ENCODE data around the gene HOXB7.

HOXB7 gene

DNA sequence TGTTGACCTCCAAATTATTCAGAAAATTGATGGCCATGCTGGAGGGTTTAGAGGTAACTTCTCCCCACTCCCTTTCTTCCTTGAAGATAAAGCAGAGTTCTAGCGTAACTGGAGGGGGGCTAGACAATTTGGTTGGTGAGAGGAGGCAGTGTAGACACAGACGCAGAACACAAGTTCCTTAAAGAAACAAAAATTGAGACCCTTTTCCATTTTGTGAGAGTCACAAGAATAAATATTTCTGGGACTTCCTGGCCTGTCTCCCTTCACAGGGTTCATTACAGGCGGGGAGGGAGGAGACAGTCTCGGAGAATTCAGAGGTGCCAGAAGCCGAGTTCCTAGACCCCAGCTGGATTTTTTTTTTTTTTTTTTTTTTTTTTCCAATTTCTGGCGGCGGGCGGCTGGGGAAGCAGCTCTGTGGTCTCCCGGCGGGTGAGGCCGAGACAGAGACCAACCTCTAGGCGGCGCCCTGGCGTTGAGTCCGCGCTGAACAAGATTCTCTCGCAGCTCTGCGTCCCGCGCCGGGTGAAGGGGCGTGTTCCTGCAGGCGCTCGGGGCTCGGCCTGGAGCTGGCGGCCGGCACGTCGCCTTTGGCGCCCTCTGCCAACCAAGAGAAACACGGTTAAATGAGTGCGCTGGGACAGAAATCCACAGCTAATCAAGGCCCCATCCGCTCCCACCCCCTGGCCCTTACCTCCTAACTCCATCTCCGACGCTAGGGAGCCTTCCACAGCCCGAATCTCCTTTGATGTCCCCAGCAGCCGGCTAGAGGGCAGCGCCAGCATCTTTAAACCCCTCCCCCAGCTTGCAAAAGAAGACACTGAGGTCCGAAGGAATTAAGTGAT lies 25.6 kb upstream of the HOXB7 start:
- DNase-seq = no peak

DNA sequence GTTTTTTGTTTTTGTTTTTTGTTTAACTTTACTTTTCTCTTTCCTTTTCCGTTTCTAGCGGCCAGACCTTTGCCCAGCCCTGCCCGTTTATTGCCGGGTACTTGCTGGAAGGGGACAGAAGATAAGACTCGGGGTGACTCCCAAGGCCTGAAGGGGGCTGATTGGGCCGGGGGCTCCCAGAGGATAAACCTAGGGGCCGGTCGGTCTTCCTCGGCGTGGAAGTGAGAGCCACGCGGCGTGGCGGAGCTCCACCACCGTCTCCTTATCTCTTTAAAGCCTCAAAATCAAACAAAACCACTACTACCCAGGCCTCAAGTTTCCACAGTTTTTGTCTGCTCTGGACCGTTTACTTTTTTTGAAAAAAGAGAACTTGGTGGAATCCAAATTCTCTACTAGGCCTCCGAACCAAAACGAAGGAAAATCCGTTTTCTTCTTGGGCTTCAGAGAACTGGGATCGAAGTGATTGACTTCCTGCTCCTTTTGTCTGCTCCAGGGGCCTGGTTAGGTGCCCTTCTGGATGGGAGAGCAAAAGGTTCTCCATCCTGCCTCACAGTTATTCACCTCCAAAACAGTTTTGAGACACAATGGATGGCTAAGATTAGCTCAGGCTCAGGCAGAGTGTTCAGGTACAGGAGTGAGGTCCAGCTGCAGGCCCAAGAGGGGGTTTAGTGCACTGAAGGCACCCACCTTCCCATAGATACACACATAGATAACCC lies 23.8 kb upstream of the HOXB7 start:
- DNase-seq = no peak

DNA sequence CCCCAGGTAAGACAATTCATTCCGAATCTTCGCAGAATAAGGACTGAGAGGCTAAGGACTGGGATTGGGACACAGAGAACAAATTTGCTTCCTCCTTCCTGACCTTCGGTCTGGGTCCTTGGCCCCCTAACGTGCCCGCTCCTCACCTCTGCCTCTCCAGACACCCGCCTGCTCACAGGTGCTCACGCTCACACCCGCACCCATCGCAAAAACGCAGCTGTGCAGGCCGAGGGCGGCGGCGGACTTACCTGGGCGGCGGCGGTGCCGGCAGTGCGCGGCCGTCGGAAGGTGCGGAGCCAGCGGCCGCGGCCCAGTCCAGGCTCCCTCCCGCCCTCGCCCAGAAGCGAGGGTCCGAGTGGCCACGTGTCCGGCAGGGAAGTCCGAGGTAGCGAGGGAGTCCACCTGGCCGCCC lies 22.5 kb upstream of the HOXB7 start:
- DNase-seq = no peak

DNA sequence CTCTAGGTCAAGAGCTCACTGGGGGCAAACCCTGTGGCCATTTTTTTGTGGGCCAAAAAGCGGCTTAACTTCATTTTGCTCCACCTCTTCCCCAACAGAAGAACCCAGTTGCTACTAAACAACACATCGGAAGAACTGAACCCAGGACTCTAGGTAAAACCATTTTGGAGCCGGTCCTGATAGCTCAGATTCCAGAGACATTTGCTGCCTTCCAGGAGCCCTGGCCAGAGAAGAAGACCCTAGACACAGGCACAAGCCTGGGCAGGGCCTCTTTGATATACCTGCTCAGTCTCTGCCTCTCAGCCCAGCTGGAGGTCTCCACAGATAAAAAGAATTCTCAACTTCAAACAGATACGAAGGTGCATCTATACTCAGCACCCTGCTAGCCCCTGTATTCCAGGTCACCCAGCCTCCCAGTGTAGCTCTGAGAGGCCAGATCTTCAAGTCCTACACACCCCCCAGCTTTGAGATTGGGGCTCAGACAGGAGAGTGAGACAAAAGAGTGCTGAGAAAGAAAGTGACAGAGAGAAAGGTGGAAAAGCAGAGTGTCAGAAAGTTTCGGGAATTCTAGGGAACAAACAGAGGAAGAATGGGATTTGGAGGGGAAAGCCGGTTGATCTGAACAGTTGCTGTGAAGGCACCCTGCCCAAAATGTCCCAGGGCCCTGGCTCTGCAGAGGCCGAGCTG lies 21.9 kb upstream of the HOXB7 start:
- DNase-seq = no peak

DNA sequence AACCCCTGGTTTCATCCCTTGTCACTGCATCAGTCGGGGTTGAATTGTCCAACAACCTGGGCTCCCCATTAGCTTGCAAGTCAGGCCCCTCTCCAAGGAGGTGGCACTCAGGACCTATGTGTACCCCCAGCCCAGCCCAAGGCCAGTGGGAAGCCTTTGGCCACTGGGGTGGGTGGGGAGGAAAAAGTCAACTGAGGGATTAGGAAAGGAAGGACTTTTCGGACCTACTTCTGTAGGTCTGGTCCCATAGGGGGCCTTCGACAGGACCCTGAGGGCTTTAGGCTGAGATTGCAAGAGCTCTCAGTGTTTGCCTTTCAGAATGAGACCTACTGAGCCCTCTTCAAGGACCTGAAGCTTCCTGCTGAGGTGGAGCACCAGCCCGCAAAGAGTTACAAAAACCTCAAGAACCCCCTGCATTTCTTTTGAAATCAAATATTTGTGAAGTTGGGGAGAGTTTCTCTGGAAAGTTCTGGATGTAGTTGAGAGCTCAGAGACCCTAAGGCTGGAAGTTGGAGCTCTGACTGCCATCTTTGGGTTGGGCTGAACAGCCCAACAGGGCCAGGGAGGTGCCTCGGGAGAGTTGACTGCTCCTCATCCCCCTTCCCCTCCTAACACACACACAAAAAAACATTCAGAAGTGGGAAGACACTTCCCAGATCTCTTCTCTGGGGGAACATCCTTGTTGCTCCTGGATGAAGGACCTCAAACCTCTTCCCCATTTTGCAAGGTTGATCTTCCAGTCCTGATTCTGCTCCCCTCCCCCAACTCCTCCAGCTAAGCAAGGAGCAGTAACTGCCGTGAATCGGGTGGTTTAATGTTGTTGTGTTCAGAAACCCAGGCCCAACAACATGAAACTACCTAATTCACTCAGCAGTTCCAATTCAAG lies 21.1 kb upstream of the HOXB7 start:
- no peak for DNase-seq

DNA sequence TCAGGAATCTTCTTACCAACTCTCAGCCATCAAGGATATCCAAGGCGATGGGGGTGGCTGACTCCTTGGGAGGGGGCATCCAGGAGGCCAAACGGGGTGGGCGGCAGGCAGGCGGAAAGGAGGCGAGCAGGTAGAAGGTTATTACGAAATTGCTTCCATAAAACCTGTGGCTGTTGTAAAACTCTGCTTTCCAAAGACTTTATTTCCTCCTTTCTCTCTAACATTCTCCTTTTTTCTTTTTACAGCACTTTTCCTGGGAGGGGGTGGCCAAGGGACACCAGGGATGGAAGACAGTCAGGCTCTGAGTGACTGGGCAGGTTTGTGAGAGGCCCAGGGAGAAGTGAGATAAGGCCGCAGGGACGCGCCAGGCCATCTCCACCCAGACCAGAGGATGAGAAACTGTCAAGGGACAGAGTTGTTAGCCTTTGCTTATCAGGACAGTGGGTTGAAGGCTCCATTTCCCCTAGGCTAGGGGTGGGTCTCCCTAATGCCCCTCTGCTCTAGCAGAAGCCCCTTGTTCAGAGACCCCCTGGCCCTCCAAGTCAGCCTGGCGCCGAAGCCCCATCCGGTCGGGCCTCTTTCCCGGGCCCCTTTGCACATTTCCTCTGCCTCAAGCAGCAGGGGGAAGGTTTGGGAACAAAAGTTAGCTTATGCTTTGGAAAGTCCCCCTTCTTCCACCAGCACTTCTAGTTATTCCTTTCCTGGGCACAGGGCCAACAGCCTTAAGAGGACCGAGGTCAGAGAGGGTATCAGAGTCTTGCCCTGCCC lies 20.3 kb upstream of the HOXB7 start:
- no peak for DNase-seq

DNA sequence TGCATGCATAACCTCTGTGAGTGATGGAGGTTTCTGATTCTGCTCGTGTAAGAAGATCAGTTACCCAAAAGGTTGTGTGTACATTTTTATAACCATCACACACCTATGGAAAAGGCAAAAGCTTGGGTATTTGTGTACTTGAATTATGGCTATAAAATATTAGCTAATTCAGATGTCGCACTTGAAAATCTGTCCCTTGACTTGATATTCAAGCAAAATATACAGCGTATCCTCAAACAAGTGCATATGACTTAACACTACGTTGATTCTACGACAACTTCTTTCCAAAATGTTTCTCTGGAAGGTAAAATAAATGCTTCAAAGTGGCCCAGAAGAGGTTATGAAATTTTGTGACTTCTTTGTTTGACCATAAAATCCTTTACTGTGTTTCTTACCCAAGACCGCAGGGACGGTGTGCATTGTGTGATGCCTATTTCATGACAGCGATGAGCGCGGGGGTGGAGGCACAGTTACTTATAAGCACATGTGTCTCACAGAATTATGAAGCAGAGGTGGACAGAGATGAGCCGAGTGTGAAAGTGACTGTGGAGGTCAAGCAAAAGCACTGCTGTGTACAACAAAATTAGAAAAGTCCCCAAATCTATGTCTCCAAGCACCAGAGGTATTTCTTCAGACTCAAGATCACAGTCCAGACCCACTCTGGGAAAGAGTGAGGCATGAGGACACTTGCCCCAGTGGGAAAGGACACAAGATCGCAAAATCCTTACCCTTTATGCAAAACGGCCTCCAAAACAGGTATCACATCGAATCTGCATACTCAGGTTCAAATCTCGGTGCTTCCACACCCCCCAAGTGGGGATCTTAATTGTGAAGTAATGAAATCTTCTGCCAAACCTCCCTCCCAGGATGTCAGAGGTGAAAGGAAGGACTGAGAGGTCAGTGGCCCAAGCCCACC lies 19.4 kb upstream of the HOXB7 start:
- no peak for DNase-seq

DNA sequence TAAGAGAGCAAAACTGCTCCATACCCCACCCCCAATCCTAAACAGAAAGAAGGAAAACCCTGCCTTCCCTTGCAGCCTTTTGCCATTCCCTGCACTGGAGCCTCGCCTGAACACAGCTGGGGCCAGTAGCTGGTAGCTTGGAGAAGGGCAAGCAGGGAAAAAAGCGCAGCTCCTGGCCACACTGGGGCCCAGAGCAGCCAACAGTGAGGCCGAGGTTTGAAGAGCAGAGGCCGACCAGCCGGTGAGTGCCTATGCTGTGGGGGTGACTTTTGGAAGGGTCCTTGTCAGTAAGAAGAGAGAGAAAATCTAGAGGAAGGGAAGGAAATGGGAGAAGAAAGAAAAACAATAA lies 18.6 kb upstream of the HOXB7 start:
- no peak for DNase-seq

DNA sequence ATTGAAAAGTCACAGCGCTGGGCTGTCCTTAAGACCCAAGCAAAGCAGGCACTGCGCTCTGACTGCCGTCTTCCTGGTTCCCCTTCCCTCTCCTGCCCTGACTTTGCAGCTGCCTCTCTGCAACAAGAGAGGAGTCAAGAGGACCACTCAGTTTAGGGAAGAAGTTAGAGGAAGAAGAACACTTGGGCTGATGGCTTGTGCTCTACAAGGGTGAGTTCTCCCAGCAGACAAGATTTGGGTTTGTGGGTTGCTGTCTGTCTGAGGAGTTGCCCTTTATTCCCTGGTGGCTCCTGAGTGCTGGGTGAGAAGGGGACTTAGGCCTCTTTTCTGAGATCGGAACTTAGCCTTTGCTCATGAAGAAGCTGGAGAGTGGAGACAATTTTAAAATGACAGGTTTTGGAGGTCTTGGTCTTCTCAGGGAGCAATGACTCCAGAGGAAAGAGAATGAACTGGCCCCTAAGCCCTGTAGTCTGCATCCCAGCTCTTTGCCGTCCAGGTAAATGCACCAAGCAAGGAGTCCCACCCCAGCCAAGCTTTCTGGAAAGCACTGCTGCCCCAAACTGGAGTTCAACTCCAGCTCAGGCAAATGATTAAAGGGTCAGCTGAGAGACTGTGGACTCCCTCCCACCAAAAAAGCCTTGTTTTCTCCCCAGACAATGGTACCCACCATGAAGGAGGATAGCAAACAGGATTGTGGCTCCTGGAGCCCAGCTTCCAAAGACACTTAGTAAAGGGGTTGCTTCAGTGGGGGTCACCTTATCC lies 18.0 kb upstream of the HOXB7 start:
- no peak for DNase-seq

DNA sequence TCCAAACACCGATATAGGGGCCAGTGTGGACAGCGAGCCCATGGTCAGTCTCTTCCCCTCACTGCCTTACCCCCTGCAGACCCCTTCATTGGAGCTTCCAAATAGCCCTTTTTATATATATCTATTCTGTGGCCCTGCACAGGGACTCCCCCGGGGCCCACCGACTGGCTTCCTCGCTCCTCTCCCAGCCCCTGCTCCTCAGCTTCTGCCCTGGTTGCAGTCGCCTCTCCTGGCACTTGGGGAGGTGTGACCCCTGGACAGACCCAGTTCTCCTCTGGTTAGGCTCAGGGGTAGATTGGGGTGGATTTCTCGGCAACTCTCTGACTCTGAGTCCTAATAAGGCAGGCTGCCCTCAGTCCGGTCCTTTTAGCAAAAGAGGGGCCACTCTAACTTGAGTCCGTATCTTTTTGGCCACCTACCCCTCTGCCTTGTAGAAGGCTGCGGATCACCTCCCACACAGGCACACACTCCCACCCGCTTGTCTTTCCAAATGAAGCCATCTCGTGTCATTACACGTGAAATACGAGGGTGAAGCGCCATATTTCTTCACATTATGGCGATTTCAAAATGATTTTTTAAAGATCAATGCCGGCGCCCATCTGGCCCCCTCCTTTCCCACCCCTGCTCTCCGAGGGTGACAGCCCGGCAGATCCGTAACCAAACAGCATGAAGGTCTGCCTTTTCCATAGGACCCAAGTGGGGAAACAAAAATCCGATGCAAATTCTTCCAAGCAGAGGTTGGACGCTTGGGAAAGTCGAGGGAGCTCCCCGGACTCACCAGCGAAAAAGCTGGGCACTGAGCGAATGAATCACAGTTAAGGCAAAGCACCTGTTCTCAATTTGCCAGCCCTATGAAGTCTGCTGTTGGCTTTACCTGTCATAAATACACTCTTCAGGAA lies 17.1 kb upstream of the HOXB7 start:
- no peak for DNase-seq

DNA sequence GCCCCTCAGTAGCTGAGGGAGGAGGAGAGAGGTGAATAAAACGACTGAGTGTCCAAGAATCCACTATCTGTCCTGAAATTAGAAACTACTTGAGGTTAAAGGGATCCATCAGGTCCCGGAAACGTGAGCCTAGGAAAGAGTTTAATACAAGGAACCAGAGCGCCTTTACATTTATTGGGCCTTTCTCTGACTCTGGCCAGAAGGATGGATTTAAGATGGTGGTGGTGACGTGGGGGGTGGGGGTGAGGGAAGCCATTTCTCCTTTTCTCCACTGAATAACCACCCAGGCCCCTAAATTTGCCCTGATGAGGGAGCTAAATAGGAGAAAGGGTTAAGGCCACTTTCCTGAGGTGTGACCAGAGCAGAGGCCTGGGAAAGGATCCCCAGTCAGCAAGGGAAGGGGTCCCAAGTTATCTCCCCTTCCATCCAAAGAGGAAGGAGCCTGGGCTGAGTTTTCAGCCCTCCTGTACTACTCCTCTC lies 16.3 kb upstream of the HOXB7 start:
- no peak for DNase-seq

DNA sequence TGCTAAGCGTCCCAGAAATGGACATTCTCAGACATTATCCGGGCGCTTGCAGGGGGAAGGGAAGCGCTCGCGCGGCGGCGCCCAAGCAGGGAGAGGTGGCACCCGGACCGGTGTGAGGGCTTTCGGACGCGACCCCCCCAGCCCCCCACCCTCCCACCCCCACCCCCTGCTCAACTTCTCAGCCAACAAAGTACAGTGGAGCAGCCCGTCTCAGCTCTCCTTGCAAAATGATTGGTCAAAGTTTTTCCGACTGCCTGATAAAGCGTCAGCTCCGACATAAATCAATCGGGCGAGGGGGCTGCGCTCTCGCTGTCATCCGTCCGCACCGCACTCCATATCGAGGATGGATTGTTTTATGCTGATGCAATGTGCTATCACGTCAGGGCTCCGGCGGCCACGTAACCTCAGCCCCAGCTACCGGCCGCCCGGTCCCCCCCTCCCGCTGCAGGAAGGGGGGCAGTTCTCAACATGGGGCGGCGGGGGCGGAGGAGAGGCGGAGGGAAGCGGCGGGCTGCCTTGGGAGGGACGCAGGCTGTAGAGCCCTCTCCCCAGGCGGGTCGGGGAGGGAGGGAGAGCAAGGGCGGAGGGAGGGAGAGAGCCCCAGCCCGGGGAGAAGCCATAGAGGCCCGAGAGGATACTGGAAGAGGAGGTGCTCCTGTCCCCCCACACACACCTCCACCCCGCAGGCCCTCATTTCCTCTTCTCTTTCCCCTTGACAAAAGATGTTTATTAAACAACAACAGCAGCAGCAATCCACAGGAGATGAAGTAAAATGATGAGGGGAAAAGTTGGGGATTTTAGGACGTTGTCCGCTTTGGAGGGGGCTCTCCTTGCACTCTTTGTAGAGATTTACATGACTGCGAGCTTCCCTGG lies 15.7 kb upstream of the HOXB7 start, which contains the start of gene HOXB9:
HOXB9 (minus strand) TSS at position 114 of the 873 bp plus-strand sequence; CDS start at position 25, 89 bp downstream.
- DNase-seq = no peak

DNA sequence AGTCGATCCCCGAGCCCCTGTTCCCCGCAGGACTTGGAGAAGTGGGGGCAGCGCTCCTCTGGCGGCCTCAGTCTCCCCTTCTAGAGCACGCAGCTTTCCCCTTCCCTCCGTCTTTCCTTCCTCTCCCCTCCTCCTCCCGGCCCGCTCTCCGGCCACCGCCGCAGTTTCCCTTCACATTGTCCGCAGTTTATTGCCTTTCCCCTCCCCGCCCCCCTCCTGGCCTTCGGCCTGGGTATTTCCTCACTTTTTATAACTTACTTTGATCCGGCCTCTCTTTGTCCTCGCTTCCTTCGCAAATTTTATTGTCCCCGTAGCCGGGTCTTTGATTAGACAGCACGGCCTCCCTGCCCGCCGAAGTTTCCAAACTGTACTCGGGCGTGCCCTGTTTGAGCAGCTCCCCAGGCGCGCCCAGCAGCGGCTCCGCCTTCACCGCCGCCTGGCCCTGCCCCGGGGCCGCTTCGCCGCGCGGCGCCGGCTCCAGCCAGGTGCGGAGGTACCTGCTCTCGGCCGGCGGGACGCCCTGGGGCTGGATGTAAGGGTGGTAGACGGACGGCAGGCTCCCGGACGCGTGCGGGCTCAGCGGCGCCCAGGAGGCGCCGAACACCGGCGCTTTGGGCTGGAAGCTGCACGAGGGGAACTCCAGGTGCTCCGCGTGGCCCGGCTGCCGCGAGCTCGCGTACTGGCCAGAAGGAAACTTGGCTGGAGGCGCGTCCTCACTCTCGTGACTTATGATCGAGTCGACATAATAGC lies 14.9 kb upstream of the HOXB7 start:
- no peak for DNase-seq

DNA sequence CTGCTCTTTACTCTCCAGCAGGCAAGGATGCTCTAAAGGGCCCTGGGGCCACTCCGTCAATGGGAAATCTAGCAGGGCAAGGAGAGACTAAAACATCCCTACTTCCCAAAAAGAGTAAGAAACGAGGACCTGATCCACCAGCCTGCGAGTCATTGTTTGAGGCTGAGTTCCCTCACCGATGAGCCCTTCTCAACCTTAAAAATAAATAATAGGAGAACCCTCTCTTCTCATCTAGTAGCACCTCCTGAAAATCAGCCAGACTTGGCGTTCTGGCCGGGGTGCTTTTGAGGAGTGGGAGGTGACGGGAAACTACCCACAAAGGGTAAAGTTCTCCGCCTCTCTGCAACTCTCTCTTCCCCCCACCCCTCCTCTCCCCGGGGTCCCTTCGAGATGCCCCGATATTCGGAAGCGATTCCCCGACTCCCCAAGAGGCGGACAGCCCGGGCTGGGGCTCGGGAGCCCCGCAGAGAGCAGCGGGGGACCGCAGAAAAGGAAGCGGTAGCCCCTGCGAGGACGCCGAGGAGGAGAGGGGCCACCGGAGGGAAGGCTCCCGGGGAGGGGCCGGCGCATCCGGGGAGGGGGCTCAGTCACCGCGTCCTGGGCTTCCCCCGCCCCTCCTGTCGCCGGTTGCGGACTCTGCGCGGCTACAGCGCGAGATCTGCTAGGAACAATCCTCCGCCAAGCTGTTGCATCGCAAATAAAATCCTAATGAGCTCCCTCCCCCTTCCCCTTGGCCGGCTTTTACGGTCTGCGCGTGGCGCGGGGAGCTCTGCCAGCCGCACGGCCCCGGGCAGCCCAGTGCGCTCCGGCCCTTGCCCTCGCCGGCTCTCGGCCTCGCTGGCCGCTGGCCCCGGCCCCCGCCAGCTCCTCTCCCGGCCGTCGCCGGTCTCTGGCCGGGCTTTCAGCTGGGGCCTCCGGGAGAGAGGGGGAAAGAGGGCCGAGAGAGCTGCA lies 14.0 kb upstream of the HOXB7 start:
- no peak for DNase-seq

DNA sequence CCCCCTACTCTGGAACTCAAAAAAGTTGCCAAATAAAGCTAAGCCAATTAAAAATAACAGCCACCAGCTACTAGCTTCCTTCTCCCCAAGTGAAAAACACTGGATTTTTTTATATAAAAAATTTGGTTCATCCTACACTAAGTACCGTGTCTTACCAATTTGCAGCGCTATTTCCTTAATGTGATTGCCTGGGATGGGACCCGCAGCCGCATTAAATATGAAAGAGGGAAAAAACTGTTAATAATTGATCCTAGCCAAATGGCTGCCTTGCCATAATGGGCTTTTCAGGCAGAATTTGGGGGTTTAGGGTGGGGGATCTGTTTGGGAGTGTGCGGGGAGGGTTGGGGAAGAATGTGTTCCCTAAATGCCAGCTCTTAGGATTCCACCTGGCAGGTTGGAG lies 13.3 kb upstream of the HOXB7 start:
- no peak for DNase-seq

DNA sequence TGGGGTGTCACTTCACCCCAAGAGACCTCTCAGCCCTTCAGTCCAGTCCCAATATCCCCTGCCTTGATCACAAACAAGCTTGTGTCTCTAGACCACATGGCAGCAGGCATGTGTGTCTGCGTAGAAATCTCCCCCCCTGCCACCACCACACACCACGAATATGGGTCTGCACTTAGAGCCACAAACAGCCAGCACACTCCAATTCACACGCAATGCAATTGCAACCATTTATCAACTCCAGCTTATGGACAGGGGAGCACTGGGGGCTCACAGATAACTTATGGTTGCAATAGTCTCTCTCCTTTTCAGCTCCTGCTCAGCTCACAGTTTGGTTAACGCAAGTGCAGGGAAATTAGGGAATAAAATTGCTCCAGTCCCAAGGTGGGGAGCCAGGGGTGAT lies 12.8 kb upstream of the HOXB7 start:
- DNase-seq = no peak
